NB4 (cell line): Measurements from ENCODE around the gene P3R3URF.

ENCODE experiments used
- MYC ChIP-seq: IDR thresholded peaks from 2 replicates; pipeline ENCODE4 v1.6.1; 2011; ENCODE audit warnings: low read depth, low read length
- POLR2A ChIP-seq: IDR thresholded peaks from 2 replicates; pipeline ENCODE4 v1.6.1; 2011; ENCODE audit warnings: mild to moderate bottlenecking; ENCODE audit not compliant: insufficient read length; ENCODE audit errors: extremely low read depth
- TF ChIP-seq, protein P1 (sequence below): IDR thresholded peaks from one replicate; pipeline ENCODE4 v1.5.1; 2012; ENCODE audit warnings: low read depth, low read length
- TF ChIP-seq, protein P2 (sequence below): IDR thresholded peaks from 2 replicates; pipeline ENCODE4 v1.6.1; 2011; ENCODE audit warnings: low read depth, low read length

DNA sequence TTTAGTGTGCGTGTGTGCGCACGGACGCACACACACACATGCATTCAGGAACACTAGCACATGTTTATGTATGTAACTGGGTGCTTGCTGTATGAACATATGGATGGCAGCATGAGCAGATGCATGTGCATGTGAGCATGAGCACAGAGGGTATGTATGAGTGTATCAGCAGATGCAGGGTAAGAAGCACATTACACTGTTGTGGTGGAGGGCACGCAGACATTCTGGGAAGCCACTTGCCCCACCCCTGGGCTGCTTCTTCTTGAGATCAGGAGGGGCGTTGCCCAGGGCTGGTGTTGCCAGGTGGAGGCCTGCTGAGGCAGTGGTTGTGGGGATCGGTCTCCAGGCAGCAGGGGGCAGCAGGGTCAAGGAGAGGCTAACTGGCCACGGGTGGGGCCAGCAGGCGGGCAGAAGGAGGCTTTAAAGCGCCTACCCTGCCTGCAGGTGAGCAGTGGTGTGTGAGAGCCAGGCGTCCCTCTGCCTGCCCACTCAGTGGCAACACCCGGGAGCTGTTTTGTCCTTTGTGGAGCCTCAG, 3.9 kb upstream of the P3R3URF start:
- TF ChIP-seq POLR2A (no peak), MYC (no peak)
- TF ChIP-seq, protein P1, sequence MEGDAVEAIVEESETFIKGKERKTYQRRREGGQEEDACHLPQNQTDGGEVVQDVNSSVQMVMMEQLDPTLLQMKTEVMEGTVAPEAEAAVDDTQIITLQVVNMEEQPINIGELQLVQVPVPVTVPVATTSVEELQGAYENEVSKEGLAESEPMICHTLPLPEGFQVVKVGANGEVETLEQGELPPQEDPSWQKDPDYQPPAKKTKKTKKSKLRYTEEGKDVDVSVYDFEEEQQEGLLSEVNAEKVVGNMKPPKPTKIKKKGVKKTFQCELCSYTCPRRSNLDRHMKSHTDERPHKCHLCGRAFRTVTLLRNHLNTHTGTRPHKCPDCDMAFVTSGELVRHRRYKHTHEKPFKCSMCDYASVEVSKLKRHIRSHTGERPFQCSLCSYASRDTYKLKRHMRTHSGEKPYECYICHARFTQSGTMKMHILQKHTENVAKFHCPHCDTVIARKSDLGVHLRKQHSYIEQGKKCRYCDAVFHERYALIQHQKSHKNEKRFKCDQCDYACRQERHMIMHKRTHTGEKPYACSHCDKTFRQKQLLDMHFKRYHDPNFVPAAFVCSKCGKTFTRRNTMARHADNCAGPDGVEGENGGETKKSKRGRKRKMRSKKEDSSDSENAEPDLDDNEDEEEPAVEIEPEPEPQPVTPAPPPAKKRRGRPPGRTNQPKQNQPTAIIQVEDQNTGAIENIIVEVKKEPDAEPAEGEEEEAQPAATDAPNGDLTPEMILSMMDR = peak; percentile 9
- TF ChIP-seq, protein P2, sequence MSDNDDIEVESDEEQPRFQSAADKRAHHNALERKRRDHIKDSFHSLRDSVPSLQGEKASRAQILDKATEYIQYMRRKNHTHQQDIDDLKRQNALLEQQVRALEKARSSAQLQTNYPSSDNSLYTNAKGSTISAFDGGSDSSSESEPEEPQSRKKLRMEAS = no peak
